Measurements from ENCODE around the gene ERCC6L. TPM values are rescaled to one million over a fixed set of nuclear protein-coding genes. Genes with fewer than 3 reads are reported as not detected.

Gene ERCC6L
- total and polyA plus RNA-seq, 2 of the 4 experiments (the other 2 are of a cell fraction): 2.3 to 5.4 TPM

- Histone ChIP-seq H3K14ac (replicated peaks; ENCODE audit: low read depth, low read length) (no peak overlapping the region), H4K91ac (ENCODE audit: insufficient read depth, low read depth, low read length) (no peak overlapping the region), H3K79me1 (ENCODE audit: low read depth in 1 of 2, low read length in 2 of 2) (no peaks in the 10 kb centered on the region), H3K23ac (ENCODE audit: low read depth, low read length) (no peak overlapping the region), H3K9me1 (ENCODE audit: insufficient read depth, low read length) (peaks cover 9% of the 10 kb centered on the region), H3K4me2 (ENCODE audit: low read depth, low read length) (no peak overlapping the region), H4K8ac (ENCODE audit: low read depth in 2 of 2, low read length in 2 of 2) (no peak overlapping the region), H3K4me1 (ENCODE audit: control insufficient read depth, insufficient read depth, low read length) (peaks cover 8% of the 10 kb centered on the region), H4K20me1 (ENCODE audit: insufficient read depth, low read length) (no peaks in the 10 kb centered on the region), H3K4ac (ENCODE audit: low read depth, low read length) (no peak overlapping the region), H2BK15ac (ENCODE audit: low read depth, low read length) (no peak overlapping the region), H3K9me3 (ENCODE audit: control insufficient read depth, insufficient read depth, low read length) (no peaks in the 10 kb centered on the region), H2AK9ac (replicated peaks; ENCODE audit: low read depth, low read length, poor library complexity) (no peak overlapping the region), H4K5ac (ENCODE audit: low read depth, low read length) (no peak overlapping the region), H3K4me3 (ENCODE audit: insufficient read depth, low read depth, low read length) (no peak overlapping the region), H3K9ac (ENCODE audit: low read depth, low read length) (no peak overlapping the region), H3K27me3 (ENCODE audit: control insufficient read depth, insufficient read depth, low read length) (peaks cover 26% of the 10 kb centered on the region), H2AK5ac (ENCODE audit: low read depth, low read length) (no peak overlapping the region), H3K56ac (ENCODE audit: extremely low read depth, insufficient read depth, low read length) (no peak overlapping the region), H3K27ac (ENCODE audit: insufficient read depth, low read length) (no peak overlapping the region), H2BK5ac (ENCODE audit: low read depth, low read length, poor library complexity, severe bottlenecking) (no peak overlapping the region), H2AFZ (replicated peaks; ENCODE audit: low read length, poor library complexity) (peak overlapping the region; percentile 13), H3K18ac (ENCODE audit: low read depth, low read length) (no peak overlapping the region), H2BK120ac (ENCODE audit: low read depth, low read length) (no peak overlapping the region), H2BK20ac (ENCODE audit: low read depth, low read length) (no peak overlapping the region), H3K36me3 (ENCODE audit: control insufficient read depth, insufficient read depth, low read length) (no peaks in the 10 kb centered on the region)
- in situ Hi-C loops (cut with MboI; ENCODE audit: low sequenced_read_pairs): no loop called here
- no peak for TF ChIP-seq MAFK (IDR thresholded peaks at IDR 0.05; ENCODE audit: low read depth, low read length)
- no peak for TF ChIP-seq CHD1 (IDR thresholded peaks at IDR 0.05; ENCODE audit: low read depth, low read length)
- TF ChIP-seq CEBPB (IDR thresholded peaks at IDR 0.05; ENCODE audit: low read depth, low read length): no peak
- TF ChIP-seq BHLHE40 (IDR thresholded peaks at IDR 0.05; ENCODE audit: low read depth, low read length): no peak
- TF ChIP-seq SMC3 (IDR thresholded peaks at IDR 0.05; ENCODE audit: low read depth, low read length): no peak
- no peak for TF ChIP-seq NFE2L2 (IDR thresholded peaks at IDR 0.05; ENCODE audit: low read depth, low read length)
- TF ChIP-seq RFX5 (IDR thresholded peaks at IDR 0.05; ENCODE audit: low read depth, low read length): no peak
- TF ChIP-seq CTCF (conservative IDR thresholded peaks at IDR 0.05; ENCODE audit: low read depth, low read length): no peak
- TF ChIP-seq MAZ (IDR thresholded peaks at IDR 0.05; ENCODE audit: borderline replicate concordance, low read depth, low read length): no peak
- TF ChIP-seq FOS (IDR thresholded peaks at IDR 0.05; ENCODE audit: low read depth, low read length): no peak
- TF ChIP-seq RCOR1 (IDR thresholded peaks at IDR 0.05; ENCODE audit: insufficient replicate concordance, low read length): no peak
- no peak for TF ChIP-seq POLR2A (IDR thresholded peaks at IDR 0.05; ENCODE audit: low read depth, low read length)
- TF ChIP-seq RAD21 (IDR thresholded peaks at IDR 0.05; ENCODE audit: low read length): no peak
- no peak for TF ChIP-seq MXI1 (IDR thresholded peaks at IDR 0.05; ENCODE audit: borderline replicate concordance, low read depth, low read length)
- no peak for TF ChIP-seq USF2 (IDR thresholded peaks at IDR 0.05; ENCODE audit: low read depth, low read length)
- no peak for TF ChIP-seq ELK1 (IDR thresholded peaks at IDR 0.05; ENCODE audit: borderline replicate concordance, low read depth, low read length)
- ChIA-PET CTCF (no interaction called here), POLR2A (ENCODE audit: unreplicated experiment) (no interaction called here)
- 70% methylated on average over 2 of the region's 7 CpGs; no CpG with 5 or more reads in 1 of the 2 experiments for WGBS, 2 experiments (ENCODE audit: extremely low coverage in 2 of 2, insufficient read length in 1 of 2)
- intact Hi-C loops (cut with micrococcal nuclease): loop anchor here (10.0 kb wide), 1 partner anchor 219 kb away; no protein-coding TSS in a partner anchor
- dilution Hi-C loops (cut with HindIII; ENCODE audit: low sequenced_read_pairs, unreplicated experiment): no loop called here
- no TSS peak for BruUV-seq (replicated peaks)
- ATAC-seq (ENCODE audit: low read depth) (no peak), DNase-seq (no peak)
These were observed 17.0 kb upstream of the ERCC6L start for GRCh38 chrX:72255864-72256263.

All from IMR-90 (cell line).